GM20000 (cell line): ENCODE results near the gene RAB30.

ENCODE experiments used
- DNase-seq: peaks from one replicate; pipeline ENCODE4 v3.0.0; 2012; ENCODE audit warnings: low spot score
- TF ChIP-seq, protein P1 (sequence below): IDR thresholded peaks from 2 replicates; pipeline ENCODE4 v1.5.1; 2012; ENCODE audit warnings: mild to moderate bottlenecking, control low read depth; ENCODE audit errors: extremely low read depth, missing control alignments

Gene RAB30

GRCh38 chr11:83000381-83000780 lies 71.3 kb downstream of the RAB30 start:
- TF ChIP-seq, protein P1, sequence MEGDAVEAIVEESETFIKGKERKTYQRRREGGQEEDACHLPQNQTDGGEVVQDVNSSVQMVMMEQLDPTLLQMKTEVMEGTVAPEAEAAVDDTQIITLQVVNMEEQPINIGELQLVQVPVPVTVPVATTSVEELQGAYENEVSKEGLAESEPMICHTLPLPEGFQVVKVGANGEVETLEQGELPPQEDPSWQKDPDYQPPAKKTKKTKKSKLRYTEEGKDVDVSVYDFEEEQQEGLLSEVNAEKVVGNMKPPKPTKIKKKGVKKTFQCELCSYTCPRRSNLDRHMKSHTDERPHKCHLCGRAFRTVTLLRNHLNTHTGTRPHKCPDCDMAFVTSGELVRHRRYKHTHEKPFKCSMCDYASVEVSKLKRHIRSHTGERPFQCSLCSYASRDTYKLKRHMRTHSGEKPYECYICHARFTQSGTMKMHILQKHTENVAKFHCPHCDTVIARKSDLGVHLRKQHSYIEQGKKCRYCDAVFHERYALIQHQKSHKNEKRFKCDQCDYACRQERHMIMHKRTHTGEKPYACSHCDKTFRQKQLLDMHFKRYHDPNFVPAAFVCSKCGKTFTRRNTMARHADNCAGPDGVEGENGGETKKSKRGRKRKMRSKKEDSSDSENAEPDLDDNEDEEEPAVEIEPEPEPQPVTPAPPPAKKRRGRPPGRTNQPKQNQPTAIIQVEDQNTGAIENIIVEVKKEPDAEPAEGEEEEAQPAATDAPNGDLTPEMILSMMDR: no peak
- DNase-seq: no peak

GRCh38 chr11:82999232-82999631 lies 72.5 kb downstream of the RAB30 start:
- TF ChIP-seq, protein P1: no peak

GRCh38 chr11:82998697-82999096 lies 73.0 kb downstream of the RAB30 start:
- no peak for DNase-seq
- TF ChIP-seq, protein P1: no peak

More at GRCh38 chr11:82999232-82999631, 72.5 kb downstream of the RAB30 start:
- DNase-seq: no peak

- DNase-seq: peak; percentile 61
- TF ChIP-seq, protein P1: no peak
These were observed 74.6 kb downstream of the RAB30 start for GRCh38 chr11:82996966-82997606.

DNA sequence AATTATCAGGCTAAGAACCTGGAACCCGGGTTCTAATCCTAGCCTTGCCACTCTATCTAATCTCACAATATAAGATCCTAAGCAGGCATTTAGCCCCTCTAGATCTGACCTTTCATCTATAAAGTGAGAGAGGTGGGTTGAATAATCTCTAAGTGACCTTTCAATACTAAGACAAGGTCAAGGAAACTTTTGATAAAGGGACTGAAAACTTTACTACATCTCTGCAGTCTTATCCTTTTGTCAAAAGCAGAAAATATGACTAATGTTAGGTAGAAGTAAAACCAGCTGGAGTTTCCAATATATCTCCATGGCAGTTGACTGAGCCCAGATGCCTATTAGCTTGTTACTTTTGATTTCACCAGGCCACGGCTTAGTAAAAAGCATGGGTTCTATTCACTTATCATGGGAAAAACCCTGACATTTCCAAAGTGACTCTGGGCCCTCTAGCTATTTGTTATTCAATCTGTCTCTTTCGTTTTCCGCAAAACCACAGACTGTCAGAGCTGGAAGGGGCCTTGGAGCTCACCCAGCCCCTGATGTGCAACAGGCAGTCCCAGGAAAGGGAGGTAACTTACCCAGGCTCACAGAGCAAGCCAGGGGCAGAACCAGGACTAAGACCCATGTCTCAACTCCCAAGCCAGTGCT lies 75.8 kb downstream of the RAB30 start:
- peak; percentile 37 for DNase-seq
- TF ChIP-seq, protein P1: no peak

GRCh38 chr11:82995235-82995634 lies 76.5 kb downstream of the RAB30 start:
- DNase-seq: no peak
- TF ChIP-seq, protein P1: no peak

DNA sequence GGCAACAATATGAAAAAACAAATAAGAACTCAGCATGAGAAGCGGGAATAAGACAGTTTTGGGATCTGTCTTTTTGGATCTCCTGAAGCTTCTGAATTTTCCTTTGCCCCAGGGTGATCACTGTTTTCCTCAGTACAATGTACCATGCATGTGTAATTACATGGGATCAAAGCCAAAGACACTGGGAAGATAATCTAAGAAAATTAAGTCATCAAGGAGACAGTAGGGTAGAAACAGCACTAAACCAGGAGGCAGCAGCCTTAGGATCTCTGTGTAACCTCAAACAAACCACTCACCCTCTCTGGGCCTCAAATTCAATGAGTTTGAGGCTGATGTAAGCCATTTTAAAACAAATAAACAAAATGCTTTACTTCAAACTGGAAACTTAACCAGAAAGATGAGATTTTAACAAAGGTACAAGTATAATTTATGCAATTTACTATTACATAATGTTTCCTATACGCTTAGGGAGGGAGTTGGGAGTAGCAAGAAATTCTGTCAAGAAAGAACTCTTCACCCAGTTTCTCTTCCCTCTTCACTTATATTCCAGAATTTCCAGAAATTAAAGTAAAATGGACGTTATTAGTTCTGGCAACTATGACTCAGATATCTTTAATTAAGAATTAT lies 77.0 kb downstream of the RAB30 start:
- no peak for DNase-seq
- TF ChIP-seq, protein P1: no peak
